Panc1 (cell line): Measurements from ENCODE around the gene CSH2.

Experiments used
- POLR2AphosphoS5 ChIP-seq: IDR thresholded peaks from 2 replicates; pipeline ENCODE4 v1.6.1; 2012; ENCODE audit warnings: mild to moderate bottlenecking, low read depth, low read length, moderate library complexity
- SIN3A ChIP-seq: IDR thresholded peaks from 2 replicates; pipeline ENCODE4 v1.6.1; 2012; ENCODE audit warnings: low read depth, mild to moderate bottlenecking, low read length, moderate library complexity, borderline replicate concordance; ENCODE audit not compliant: insufficient read depth
- TF ChIP-seq, protein P1 (sequence below): fragments of 450-650 bp; IDR thresholded peaks from 2 replicates; pipeline ENCODE4 v1.5.1; 2017; ENCODE audit warnings: mild to moderate bottlenecking
- TF ChIP-seq, protein P2 (sequence below), 2 experiments: IDR thresholded peaks; 2 replicates each; pipeline ENCODE4 v1.6.1; 2011 to 2012; ENCODE audit warnings: low read depth in 2 of 2, control low read depth in 1 of 2, low read length in 1 of 2, mild to moderate bottlenecking in 1 of 2, moderate library complexity in 1 of 2; ENCODE audit not compliant: insufficient read depth in 1 of 2

DNA sequence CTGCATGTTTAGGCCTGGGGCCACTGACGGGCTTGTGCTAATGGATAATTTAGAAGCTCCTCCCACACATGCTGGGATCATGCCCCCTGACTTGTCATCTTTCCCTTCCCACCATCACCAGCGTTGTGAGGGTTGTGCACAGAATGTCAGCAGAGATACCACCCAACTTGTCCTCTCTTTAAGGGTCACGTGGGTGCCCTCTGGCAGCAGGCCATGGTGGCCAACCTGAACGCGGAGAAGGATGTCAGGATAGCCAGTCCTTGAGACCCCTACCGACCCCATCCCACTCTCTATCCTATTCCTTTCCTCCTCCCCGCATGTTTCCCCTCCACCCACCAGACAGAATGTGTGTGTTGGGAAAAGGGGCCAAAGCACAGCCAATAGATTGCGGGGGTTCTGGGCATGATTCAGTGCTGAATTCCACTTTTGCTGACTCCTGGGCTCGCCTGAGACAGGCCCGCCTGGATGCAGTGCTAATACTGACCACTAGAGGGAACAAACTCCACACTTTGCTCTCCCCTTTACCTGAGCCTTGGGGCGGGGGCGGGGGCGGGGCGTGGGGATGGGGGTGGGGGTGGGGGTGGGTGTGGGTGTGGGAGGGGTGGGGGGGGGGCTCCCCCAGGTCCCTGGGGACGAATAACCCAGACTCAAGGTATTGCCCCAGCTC, 8.6 kb upstream of the CSH2 start, which contains the start of gene GH2:
- TF ChIP-seq, protein P1, sequence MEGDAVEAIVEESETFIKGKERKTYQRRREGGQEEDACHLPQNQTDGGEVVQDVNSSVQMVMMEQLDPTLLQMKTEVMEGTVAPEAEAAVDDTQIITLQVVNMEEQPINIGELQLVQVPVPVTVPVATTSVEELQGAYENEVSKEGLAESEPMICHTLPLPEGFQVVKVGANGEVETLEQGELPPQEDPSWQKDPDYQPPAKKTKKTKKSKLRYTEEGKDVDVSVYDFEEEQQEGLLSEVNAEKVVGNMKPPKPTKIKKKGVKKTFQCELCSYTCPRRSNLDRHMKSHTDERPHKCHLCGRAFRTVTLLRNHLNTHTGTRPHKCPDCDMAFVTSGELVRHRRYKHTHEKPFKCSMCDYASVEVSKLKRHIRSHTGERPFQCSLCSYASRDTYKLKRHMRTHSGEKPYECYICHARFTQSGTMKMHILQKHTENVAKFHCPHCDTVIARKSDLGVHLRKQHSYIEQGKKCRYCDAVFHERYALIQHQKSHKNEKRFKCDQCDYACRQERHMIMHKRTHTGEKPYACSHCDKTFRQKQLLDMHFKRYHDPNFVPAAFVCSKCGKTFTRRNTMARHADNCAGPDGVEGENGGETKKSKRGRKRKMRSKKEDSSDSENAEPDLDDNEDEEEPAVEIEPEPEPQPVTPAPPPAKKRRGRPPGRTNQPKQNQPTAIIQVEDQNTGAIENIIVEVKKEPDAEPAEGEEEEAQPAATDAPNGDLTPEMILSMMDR = peak; percentile 63
- no peak for TF ChIP-seq POLR2AphosphoS5
- no peak for TF ChIP-seq SIN3A
- TF ChIP-seq, protein P2, sequence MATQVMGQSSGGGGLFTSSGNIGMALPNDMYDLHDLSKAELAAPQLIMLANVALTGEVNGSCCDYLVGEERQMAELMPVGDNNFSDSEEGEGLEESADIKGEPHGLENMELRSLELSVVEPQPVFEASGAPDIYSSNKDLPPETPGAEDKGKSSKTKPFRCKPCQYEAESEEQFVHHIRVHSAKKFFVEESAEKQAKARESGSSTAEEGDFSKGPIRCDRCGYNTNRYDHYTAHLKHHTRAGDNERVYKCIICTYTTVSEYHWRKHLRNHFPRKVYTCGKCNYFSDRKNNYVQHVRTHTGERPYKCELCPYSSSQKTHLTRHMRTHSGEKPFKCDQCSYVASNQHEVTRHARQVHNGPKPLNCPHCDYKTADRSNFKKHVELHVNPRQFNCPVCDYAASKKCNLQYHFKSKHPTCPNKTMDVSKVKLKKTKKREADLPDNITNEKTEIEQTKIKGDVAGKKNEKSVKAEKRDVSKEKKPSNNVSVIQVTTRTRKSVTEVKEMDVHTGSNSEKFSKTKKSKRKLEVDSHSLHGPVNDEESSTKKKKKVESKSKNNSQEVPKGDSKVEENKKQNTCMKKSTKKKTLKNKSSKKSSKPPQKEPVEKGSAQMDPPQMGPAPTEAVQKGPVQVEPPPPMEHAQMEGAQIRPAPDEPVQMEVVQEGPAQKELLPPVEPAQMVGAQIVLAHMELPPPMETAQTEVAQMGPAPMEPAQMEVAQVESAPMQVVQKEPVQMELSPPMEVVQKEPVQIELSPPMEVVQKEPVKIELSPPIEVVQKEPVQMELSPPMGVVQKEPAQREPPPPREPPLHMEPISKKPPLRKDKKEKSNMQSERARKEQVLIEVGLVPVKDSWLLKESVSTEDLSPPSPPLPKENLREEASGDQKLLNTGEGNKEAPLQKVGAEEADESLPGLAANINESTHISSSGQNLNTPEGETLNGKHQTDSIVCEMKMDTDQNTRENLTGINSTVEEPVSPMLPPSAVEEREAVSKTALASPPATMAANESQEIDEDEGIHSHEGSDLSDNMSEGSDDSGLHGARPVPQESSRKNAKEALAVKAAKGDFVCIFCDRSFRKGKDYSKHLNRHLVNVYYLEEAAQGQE (IDR thresholded peaks at IDR 0.05; ENCODE audit: insufficient read depth in 1 of 2, low read depth in 2 of 2, low read length in 1 of 2) = no peak
